GM10248 (cell line): ENCODE measurements around the gene IDE.

Source experiments
- CTCF ChIA-PET: fragments of 300-600 bp; sonication (Branson Sonifier 250); formaldehyde crosslinking; extraction: SDS; loops from one replicate; lab custom pipeline; 2021; ENCODE audit warnings: antibody characterized with exemption; lab: Yijun Ruan, JAX
- POLR2A ChIA-PET: fragments of 350-650 bp; sonication (Branson Sonifier 250); formaldehyde crosslinking; extraction: SDS; loops from one replicate; lab custom pipeline; 2020; ENCODE audit warnings: antibody characterized with exemption; lab: Yijun Ruan, JAX
- DNase-seq: peaks from one replicate; pipeline ENCODE4 v3.0.0; 2012; ENCODE audit errors: extremely low spot score
- CTCF ChIP-seq: IDR thresholded peaks from 2 replicates; pipeline ENCODE4 v1.5.1; 2012; ENCODE audit warnings: mild to moderate bottlenecking, low read depth; ENCODE audit errors: extremely low read depth, missing control alignments, control extremely low read depth

The IDE gene

GRCh38 chr10:92547676-92548075, 26.2 kb downstream of the IDE start:
- DNase-seq = no peak
- TF ChIP-seq CTCF = no peak
- POLR2A ChIA-PET = no interaction called here
- CTCF ChIA-PET = no interaction called here

- POLR2A ChIA-PET = no interaction called here
- CTCF ChIA-PET = interaction anchor here (0.9 to 3.3 kb wide), 4 partner anchors 12 to 45 kb away, joined by 3 to 15 read pairs (median 3); partner anchors contain the start of gene IDE
- no peak for DNase-seq
- TF ChIP-seq CTCF = no peak
These were observed 28.3 kb downstream of the IDE start for GRCh38 chr10:92545556-92545955.

- POLR2A ChIA-PET = no interaction called here
- TF ChIP-seq CTCF = no peak
- CTCF ChIA-PET = interaction anchor here (1.2 to 3.3 kb wide), 3 partner anchors 17 to 29 kb away, joined by 3 to 15 read pairs (median 7); partner anchors contain the start of gene IDE
- DNase-seq = no peak
These were observed 29.6 kb downstream of the IDE start for GRCh38 chr10:92544296-92544695.

GRCh38 chr10:92542458-92542857, 31.4 kb downstream of the IDE start:
- CTCF ChIA-PET = no interaction called here
- POLR2A ChIA-PET = no interaction called here

GRCh38 chr10:92541583-92541982, 32.3 kb downstream of the IDE start:
- no peak for DNase-seq
- ChIA-PET POLR2A (no interaction called here), CTCF (interaction anchor here (1.3 to 1.7 kb wide), 3 partner anchors 24 to 33 kb away, joined by 4 to 9 read pairs (median 7); partner anchors contain the start of gene IDE)
- no peak for TF ChIP-seq CTCF

More at GRCh38 chr10:92542458-92542857, 31.4 kb downstream of the IDE start:
- TF ChIP-seq CTCF = no peak
- DNase-seq = no peak

GRCh38 chr10:92538231-92538958, 35.5 kb downstream of the IDE start:
- no peak for TF ChIP-seq CTCF
- POLR2A ChIA-PET = interaction anchor here (0.6 kb wide), 1 partner anchor 1227 kb away, joined by 7 read pairs; no protein-coding TSS in a partner anchor
- no peak for DNase-seq
- CTCF ChIA-PET = interaction anchor here (1.5 to 1.6 kb wide), 2 partner anchors 21 to 28 kb away, joined by 3 to 6 read pairs; no protein-coding TSS in a partner anchor
